ENCODE results near the gene PTP4A2. TPM values are rescaled to one million over a fixed set of nuclear protein-coding genes. Genes with fewer than 3 reads are reported as not detected.

Gene PTP4A2
- 455 TPM for total RNA-seq

GRCh38 chr1:31938184-31938975, at the start of gene PTP4A2:
TSS of gene PTP4A2 (minus strand) at chr1:31938368. CDS start at chr1:31919065, 19,303 bp downstream.
- peak; percentile 99 for DNase-seq (ENCODE audit: low spot score in 2 of 2)
- FAIRE-seq = no peak

GRCh38 chr1:31987135-31987619, 49.0 kb upstream of the PTP4A2 start:
- no peak for DNase-seq (ENCODE audit: low spot score in 2 of 2)
- FAIRE-seq = no peak

GRCh38 chr1:31985430-31985829, 47.3 kb upstream of the PTP4A2 start:
- DNase-seq (ENCODE audit: low spot score in 2 of 2) (no peak), FAIRE-seq (no peak)

- DNase-seq (ENCODE audit: low spot score in 2 of 2) = no peak
Observed at GRCh38 chr1:31984419-31985347, 46.5 kb upstream of the PTP4A2 start.

GRCh38 chr1:31981972-31982371, 43.8 kb upstream of the PTP4A2 start:
- DNase-seq (ENCODE audit: low spot score in 2 of 2) (no peak), FAIRE-seq (no peak)

More at GRCh38 chr1:31984419-31985347, 46.5 kb upstream of the PTP4A2 start:
- FAIRE-seq = no peak

GRCh38 chr1:31981456-31981839, 43.3 kb upstream of the PTP4A2 start:
- FAIRE-seq (no peak), DNase-seq (ENCODE audit: low spot score in 2 of 2) (no peak)

GRCh38 chr1:31980835-31981455, 42.8 kb upstream of the PTP4A2 start:
- FAIRE-seq (no peak), DNase-seq (ENCODE audit: low spot score in 2 of 2) (no peak)

- FAIRE-seq = no peak
- no peak for DNase-seq (ENCODE audit: low spot score in 2 of 2)
Observed at GRCh38 chr1:31978843-31979400, 40.8 kb upstream of the PTP4A2 start.

GRCh38 chr1:31977385-31978131, 39.4 kb upstream of the PTP4A2 start:
- DNase-seq (ENCODE audit: low spot score in 2 of 2) = no peak
- no peak for FAIRE-seq

- FAIRE-seq (no peak), DNase-seq (ENCODE audit: low spot score in 2 of 2) (no peak)
Observed at GRCh38 chr1:31976401-31976800, 38.2 kb upstream of the PTP4A2 start.

GRCh38 chr1:31970873-31971272, 32.7 kb upstream of the PTP4A2 start:
- FAIRE-seq = no peak

GRCh38 chr1:31961536-31961935, 23.4 kb upstream of the PTP4A2 start:
- no peak for FAIRE-seq
- DNase-seq (ENCODE audit: low spot score in 2 of 2) = no peak

More at GRCh38 chr1:31970873-31971272, 32.7 kb upstream of the PTP4A2 start:
- DNase-seq (ENCODE audit: low spot score in 2 of 2) = no peak

- FAIRE-seq (no peak), DNase-seq (ENCODE audit: low spot score in 2 of 2) (no peak)
Observed at GRCh38 chr1:31959521-31960340, 21.6 kb upstream of the PTP4A2 start.

- DNase-seq (ENCODE audit: low spot score in 2 of 2) = no peak
- FAIRE-seq = no peak
Observed at GRCh38 chr1:31957701-31958674, 19.8 kb upstream of the PTP4A2 start.

GRCh38 chr1:31955917-31956736, 18.0 kb upstream of the PTP4A2 start:
- DNase-seq (ENCODE audit: low spot score in 2 of 2) = no peak
- FAIRE-seq = no peak

- DNase-seq (ENCODE audit: low spot score in 2 of 2) = peak in 1 of 2 donors; percentile 37
- no peak for FAIRE-seq
Observed at GRCh38 chr1:31954607-31955283, 16.6 kb upstream of the PTP4A2 start.
